GM18511 (cell line): Measurements from ENCODE around the gene INTS15.
A peak's percentile ranks its signal among the peaks of the same experiment; 100 is the strongest.

Experiments
- ATAC-seq: cut with Tn5 transposase; IDR thresholded peaks from one replicate; pipeline ENCODE4 v1.9.1; 2021; ENCODE audit warnings: mild to moderate bottlenecking, moderate library complexity; ENCODE audit not compliant: unreplicated experiment

The INTS15 gene

GRCh38 chr7:6589829-6590644, at the start of gene INTS15:
INTS15 (plus strand) TSS chr7:6590021; CDS start chr7:6590284, 263 bp downstream.
- peak; percentile 88 for ATAC-seq

DNA sequence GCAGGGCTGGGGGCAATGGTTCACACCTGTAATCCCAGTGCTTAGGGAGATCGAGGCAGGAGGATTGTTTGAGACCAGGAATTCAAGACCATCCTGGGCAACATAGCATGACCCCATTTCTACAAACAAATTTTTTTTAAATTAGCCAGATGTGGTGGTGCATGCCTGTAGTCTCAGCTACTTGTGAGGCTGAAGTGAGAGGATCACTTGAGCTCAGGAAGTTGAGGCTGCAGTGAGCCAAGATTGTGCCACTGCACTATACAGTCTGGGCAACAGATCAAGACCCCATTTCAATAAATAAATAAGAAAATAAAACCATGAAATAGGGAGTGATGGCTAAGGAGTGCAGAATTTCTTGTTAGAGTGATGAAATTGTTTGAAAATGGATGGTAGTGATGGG, 47.5 kb upstream of the INTS15 start:
- no peak for ATAC-seq

DNA sequence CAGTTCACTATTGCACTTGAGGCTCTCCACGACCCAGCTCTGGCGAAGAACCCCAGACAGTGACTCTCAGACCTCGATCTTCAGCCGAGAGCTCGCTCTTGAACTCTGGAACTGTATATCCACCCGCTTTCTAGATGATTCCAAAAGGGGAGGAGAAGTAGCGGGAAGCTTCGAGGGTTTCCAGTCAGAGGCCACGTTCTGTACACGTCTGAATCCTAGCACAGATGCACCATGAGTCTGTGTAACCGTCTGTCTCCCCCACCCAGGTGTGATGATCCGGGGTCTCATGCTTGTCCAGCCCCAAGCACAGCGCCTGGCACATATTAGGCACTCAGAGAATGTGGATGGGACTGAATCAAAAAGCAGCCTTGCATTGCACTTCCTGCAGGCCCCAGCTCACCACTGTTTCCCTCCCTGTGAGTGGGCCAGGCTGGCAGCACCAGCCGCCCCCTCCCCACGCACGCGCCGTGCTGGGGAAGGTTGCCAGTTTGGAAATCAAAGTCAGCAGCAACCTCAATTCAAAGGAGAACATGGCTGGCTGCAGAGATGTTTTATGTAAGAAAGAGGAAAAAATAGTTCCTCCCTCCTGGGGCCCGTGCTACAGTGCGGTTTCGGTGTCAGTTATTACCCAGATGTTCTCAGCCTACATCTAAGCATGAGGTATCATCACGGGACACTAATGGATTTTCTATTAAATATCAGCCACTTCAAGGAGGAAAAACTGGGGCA, 44.3 kb upstream of the INTS15 start:
- peak; percentile 62 for ATAC-seq

DNA sequence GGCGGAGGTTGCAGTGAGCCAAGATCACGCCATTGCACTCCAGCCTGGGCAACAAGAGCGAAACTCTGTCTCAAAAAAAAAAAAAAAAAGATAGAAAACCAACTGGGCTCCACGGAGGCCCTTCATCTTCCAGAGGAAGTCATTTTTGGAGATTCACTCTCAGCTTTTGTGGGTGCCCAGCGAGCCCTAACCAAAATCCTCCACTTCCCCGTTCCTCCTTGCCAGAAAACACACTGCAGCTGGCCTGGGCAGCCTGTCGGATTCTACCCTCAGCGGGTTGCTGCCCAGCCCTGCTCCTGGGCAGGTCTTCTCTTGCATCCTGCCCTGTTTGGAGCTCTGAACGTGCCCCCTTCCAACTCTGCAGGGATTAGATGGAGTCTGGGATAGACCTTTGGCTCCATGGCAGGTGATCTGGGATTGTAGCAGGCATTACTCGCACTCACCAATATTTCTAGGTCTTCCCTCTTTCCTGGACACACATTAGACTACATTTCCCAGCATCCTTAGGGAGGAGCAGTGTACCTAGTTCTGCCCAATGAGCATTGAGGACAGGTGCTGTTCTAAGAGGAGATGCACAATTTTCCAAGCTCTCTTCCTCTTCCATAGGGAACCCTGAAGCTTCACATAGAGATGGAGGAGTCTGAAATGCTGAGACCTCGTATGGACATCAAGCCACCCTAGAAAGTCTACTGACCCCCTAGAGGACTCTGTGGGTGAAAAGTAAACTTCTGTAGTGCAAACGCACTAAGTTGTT, 43.1 kb upstream of the INTS15 start:
- ATAC-seq: no peak

- no peak for ATAC-seq
Observed at GRCh38 chr7:6547400-6547799, 42.4 kb upstream of the INTS15 start.

GRCh38 chr7:6551016-6551511, 38.8 kb upstream of the INTS15 start, which contains the start of gene GRID2IP:
GRID2IP (minus strand) TSS chr7:6551461; CDS start chr7:6551436, 25 bp downstream.
- no peak for ATAC-seq

GRCh38 chr7:6553448-6554044, 36.3 kb upstream of the INTS15 start:
- no peak for ATAC-seq

GRCh38 chr7:6554848-6555247, 35.0 kb upstream of the INTS15 start:
- no peak for ATAC-seq

- no peak for ATAC-seq
Observed at GRCh38 chr7:6556196-6556595, 33.6 kb upstream of the INTS15 start.

- peak; percentile 45 for ATAC-seq
Observed at GRCh38 chr7:6558837-6559236, 31.0 kb upstream of the INTS15 start.

DNA sequence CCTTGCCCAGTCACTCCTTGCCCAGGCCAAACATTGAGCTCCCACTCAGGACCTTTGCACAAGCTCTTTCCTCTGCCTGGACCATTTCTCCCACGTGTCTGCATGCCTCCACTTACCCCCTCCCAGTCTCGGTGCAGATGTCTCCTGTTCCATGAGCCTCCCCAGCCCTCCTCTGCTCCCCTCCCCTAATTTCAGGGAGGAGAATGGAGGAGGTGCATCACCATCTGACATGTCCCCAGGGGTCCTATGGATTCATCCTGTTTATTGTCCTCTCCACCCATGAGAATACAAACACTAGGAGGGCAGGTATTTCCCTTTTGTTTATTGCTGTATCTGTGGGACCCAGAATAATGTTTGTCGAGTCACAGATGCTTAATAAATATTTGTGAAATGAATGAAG, 29.9 kb upstream of the INTS15 start:
- ATAC-seq: no peak

DNA sequence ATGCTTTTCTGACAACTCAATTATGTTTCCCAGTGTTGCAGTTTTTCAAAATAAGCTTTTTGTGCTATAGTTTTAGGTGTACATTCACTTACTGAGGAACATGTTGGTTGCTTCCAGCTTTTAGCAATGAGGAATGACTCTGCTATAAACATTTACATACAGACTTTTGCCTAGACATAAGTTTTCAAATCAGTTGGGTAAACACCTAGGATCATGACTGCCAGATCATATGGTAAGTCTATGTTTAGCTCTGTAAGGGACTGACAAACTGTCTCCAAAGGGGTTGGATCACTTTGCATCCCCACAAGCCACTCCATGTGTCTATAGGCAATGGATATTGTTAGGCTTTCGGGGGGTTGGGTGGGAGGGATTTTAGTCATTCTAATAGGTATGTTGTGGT, 27.7 kb upstream of the INTS15 start:
- ATAC-seq: no peak

DNA sequence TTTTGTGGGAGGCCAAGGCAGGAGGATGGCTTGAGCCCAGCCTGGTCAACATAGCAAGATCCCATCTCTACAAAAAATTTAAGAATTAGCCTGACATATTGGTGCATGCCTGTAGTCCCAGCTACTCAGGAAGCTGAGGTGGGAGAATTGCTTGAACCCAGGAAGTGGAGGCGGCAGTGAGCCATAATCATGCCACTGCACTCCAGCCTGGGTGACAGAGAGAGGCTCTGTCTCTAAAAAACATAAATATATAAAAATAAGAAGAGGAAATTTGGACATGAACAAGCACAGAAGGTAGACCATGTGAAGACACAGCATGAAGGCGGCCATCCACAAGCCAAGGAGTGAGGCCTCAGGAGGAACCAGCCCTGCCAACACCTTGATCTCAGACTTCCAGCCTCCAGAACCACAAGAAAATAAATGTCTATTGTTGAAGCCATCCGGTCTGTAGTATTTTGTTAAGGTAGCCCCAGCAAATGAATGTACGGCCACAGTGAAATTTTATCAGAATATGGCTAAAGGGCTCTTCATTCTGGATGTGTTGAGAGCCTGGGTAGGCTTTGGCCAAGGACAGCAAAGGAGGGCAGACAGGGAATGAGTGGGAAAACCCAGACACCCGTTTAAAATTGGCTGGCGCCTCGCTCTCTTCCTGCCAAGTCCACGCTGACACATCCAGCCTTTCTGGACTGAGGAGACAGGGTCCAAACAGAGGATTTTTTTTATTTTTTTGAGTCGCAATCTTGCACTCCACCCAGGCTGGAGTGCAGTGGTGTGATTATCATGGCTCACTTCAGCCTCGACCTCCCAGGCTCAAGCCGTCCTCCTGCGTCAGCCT, 25.7 kb upstream of the INTS15 start:
- ATAC-seq: no peak

GRCh38 chr7:6565655-6566054, 24.2 kb upstream of the INTS15 start:
- no peak for ATAC-seq

DNA sequence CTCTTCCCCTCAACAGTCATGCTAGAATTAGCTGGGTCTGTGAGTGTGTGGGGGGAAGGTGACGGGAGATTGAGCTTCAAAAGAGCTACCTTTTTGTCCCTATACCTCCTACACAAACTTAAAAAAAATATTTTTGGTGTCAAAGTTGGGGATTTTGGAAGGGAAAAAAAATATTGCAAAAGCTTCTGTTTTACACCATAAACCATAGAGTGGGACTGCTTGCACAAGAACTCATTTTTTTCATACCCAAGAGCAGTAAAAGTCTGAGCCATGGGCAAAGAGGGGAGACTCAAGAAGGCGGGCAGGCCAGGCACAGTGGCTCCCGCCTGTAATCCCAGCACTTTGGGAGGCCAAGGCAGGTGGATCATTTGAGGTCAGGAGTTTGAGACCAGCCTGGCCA, 21.9 kb upstream of the INTS15 start:
- ATAC-seq: no peak

- no peak for ATAC-seq
Observed at GRCh38 chr7:6571160-6571779, 18.6 kb upstream of the INTS15 start.

GRCh38 chr7:6575281-6576023, 14.4 kb upstream of the INTS15 start:
- no peak for ATAC-seq

- no peak for ATAC-seq
Observed at GRCh38 chr7:6576024-6576866, 13.6 kb upstream of the INTS15 start.
